Muscle of arm (tissue), 14 donors: ENCODE results near the gene LSAMP. TPM values are rescaled to one million over a fixed set of nuclear protein-coding genes. Genes with fewer than 3 reads are reported as not detected.

Experiments used
- DNase-seq: peaks from one replicate; pipeline ENCODE4 v3.0.0-alpha.2; 2013
- long read RNA-seq, 11 donors: transcript quantifications; one replicate each; lab custom pipeline, GENCODE V29; 2026
- polyA plus RNA-seq, 12 donors: library from polyadenylated mRNA; unstranded; fragments of 120-200 nt; gene quantifications; one replicate each; pipeline ENCODE4 v1.2.1, GENCODE V29; 2013; ENCODE audit not compliant: insufficient read length in 12 of 12

Gene LSAMP
- polyA plus RNA-seq, result 10 to 100 TPM in 3 of 12 donors, 1 to 10 TPM in 8, not detected in 1; 4.1 to 21.6 (median 7.8) TPM
- long read RNA-seq, donor 1, full-length matches to known transcripts, result 4 of 9 reads
- long read RNA-seq, donor 1, partial matches to known transcripts, result 5 of 9 reads
- long read RNA-seq, donor 1, other reads (novel, unspliced or antisense), result 0 of 9 reads
- long read RNA-seq, donor 2, full-length matches to known transcripts, result 4 of 4 reads
- long read RNA-seq, donor 2, partial matches to known transcripts, result 0 of 4 reads
- long read RNA-seq, donor 2, other reads (novel, unspliced or antisense), result 0 of 4 reads
- long read RNA-seq, donor 3, full-length matches to known transcripts, result 2 of 2 reads
- long read RNA-seq, donor 3, partial matches to known transcripts, result 0 of 2 reads
- long read RNA-seq, donor 3, other reads (novel, unspliced or antisense), result 0 of 2 reads
- long read RNA-seq, donor 4, full-length matches to known transcripts, result 3 of 3 reads
- long read RNA-seq, donor 4, partial matches to known transcripts, result 0 of 3 reads
- long read RNA-seq, donor 4, other reads (novel, unspliced or antisense), result 0 of 3 reads
- long read RNA-seq, donor 5, full-length matches to known transcripts, result 3 of 3 reads
- long read RNA-seq, donor 5, partial matches to known transcripts, result 0 of 3 reads
- long read RNA-seq, donor 5, other reads (novel, unspliced or antisense), result 0 of 3 reads
- long read RNA-seq, donor 6, full-length matches to known transcripts, result 2 of 2 reads
- long read RNA-seq, donor 6, partial matches to known transcripts, result 0 of 2 reads
- long read RNA-seq, donor 6, other reads (novel, unspliced or antisense), result 0 of 2 reads
- long read RNA-seq, donor 7, full-length matches to known transcripts, result 2 of 2 reads
- long read RNA-seq, donor 7, partial matches to known transcripts, result 0 of 2 reads
- long read RNA-seq, donor 7, other reads (novel, unspliced or antisense), result 0 of 2 reads
- long read RNA-seq, donor 8, full-length matches to known transcripts, result 3 of 3 reads
- long read RNA-seq, donor 8, partial matches to known transcripts, result 0 of 3 reads
- long read RNA-seq, donor 8, other reads (novel, unspliced or antisense), result 0 of 3 reads
- long read RNA-seq, donor 9, result 0 reads
- long read RNA-seq, donor 10, full-length matches to known transcripts, result 1 of 1 reads
- long read RNA-seq, donor 10, partial matches to known transcripts, result 0 of 1 reads
- long read RNA-seq, donor 10, other reads (novel, unspliced or antisense), result 0 of 1 reads
- long read RNA-seq, donor 11, full-length matches to known transcripts, result 2 of 2 reads
- long read RNA-seq, donor 11, partial matches to known transcripts, result 0 of 2 reads
- long read RNA-seq, donor 11, other reads (novel, unspliced or antisense), result 0 of 2 reads

GRCh38 chr3:116445311-116445841 lies at the start of gene LSAMP:
Gene LSAMP (minus strand): TSS chr3:116445487.
- DNase-seq, result peak; percentile 43

GRCh38 chr3:116492379-116492778 lies 47.1 kb upstream of the LSAMP start:
- DNase-seq, result no peak

- DNase-seq, result no peak
Measured at GRCh38 chr3:116483135-116483534, 37.8 kb upstream of the LSAMP start.

GRCh38 chr3:116476691-116477090 lies 31.4 kb upstream of the LSAMP start:
- no peak for DNase-seq

GRCh38 chr3:116474801-116475200 lies 29.5 kb upstream of the LSAMP start:
- no peak for DNase-seq

GRCh38 chr3:116474032-116474780 lies 28.9 kb upstream of the LSAMP start:
- no peak for DNase-seq

- no peak for DNase-seq
Measured at GRCh38 chr3:116473602-116474001, 28.3 kb upstream of the LSAMP start.

GRCh38 chr3:116470605-116471197 lies 25.4 kb upstream of the LSAMP start:
- DNase-seq, result no peak

GRCh38 chr3:116469546-116469945 lies 24.3 kb upstream of the LSAMP start:
- DNase-seq, result no peak

- DNase-seq, result no peak
Measured at GRCh38 chr3:116464276-116464798, 19.1 kb upstream of the LSAMP start.

- DNase-seq, result peak; percentile 26
Measured at GRCh38 chr3:116453666-116454346, 8.5 kb upstream of the LSAMP start.

GRCh38 chr3:116449546-116450350 lies 4.5 kb upstream of the LSAMP start:
- DNase-seq, result no peak

- DNase-seq, result no peak
Measured at GRCh38 chr3:116445990-116446389, 703 bp upstream of the LSAMP start.

GRCh38 chr3:116444819-116445310 lies 422 bp downstream of the LSAMP start:
- DNase-seq, result peak; percentile 31

- DNase-seq, result peak; percentile 9
Measured at GRCh38 chr3:116444115-116444747, 1.1 kb downstream of the LSAMP start.

- peak; percentile 26 for DNase-seq
Measured at GRCh38 chr3:116443191-116443661, 2.1 kb downstream of the LSAMP start.

- DNase-seq, result no peak
Measured at GRCh38 chr3:116442331-116443021, 2.8 kb downstream of the LSAMP start.
